Measurements from ENCODE around the gene SH2D2A. TPM values are rescaled to one million over a fixed set of nuclear protein-coding genes. Genes with fewer than 3 reads are reported as not detected.

The SH2D2A gene
- total and polyA plus RNA-seq, 2 donors (not counting 3 experiments of a cell fraction or from before 2014, with no cell fraction given) = 0.92 to 1.1 TPM

DNA sequence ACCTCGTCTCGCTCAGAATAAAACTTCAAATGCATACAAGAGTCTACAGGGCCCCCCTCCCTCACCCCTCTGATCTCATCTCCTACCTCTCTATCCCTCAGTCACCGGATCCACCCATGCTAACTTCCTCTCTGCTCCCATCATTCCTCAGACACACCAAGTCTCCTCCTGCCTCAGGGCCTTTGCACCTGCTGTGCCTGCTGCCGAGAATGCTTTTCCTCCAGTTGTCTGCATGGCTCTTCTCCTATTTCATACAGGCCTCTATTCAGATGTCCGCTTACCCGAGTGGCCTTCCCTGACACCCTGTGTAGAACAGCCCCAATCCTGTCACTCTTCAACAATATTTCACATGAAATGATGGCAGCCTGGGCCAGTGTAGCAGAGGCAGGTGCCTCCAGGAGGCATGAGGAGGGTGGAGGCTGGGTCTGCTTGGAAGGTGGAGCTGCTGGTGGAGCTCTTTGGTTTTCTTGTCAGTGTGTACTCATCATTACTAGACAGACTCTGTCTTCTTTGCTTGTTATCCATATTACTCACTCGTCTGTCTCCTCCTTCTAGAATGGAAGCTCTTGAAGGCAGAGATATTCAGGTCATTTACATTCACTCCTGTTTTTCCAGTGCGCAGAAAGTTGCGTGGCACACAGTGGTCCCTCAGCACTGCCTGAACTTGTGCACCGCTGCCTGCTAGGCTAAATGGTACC lies 4.2 kb downstream of the SH2D2A start:
- H3K4me3 ChIP-seq (replicated peaks in 1 of 3; ENCODE audit: insufficient read depth in 1 of 3, low read depth in 1 of 3, low read length in 3 of 3) = no peak overlapping the region
- no peaks in the 10 kb centered on the region for H3K36me3 ChIP-seq (ENCODE audit: control insufficient read depth in 2 of 2, extremely low read depth in 1 of 2, insufficient read depth in 2 of 2, low read length in 2 of 2)
- dilution Hi-C loops (cut with MboI; ENCODE audit: extremely low pct_ligation_motif_present, low sequenced_read_pairs) = no loop called here
- no TSS peak for BruUV-seq (replicated peaks)
- no peak overlapping the region for H3K9ac ChIP-seq (replicated peaks; ENCODE audit: extremely low read depth, insufficient read depth, low read length)
- no peak overlapping the region for H3K27ac ChIP-seq (ENCODE audit: insufficient read depth, low read depth, low read length)
- no peaks in the 10 kb centered on the region for H3K9me1 ChIP-seq (replicated peaks; ENCODE audit: control insufficient read depth, extremely low read depth, insufficient read depth, low read length)
- POLR2A ChIA-PET = no interaction called here
- CTCF ChIA-PET = interaction anchor here (0.7 to 1.8 kb wide), 2 partner anchors 47 to 122 kb away, joined by 3 to 6 read pairs; partner anchors contain the start of gene NTRK1
- H3K27me3 ChIP-seq (ENCODE audit: control insufficient read depth in 2 of 2, insufficient read depth in 2 of 2, low read length in 2 of 2) = no peaks in the 10 kb centered on the region
- H3K9me3 ChIP-seq (replicated peaks; ENCODE audit: control insufficient read depth, insufficient read depth, low read length) = no peaks in the 10 kb centered on the region
- no peak overlapping the region for H2AFZ ChIP-seq (ENCODE audit: low read depth, low read length)
- no peak for DNase-seq (ENCODE audit: low read depth, low spot score)
- TF ChIP-seq EZH2 (IDR thresholded peaks at IDR 0.05; ENCODE audit: borderline replicate concordance, low read depth, low read length, severe bottlenecking) (no peak), FOS (IDR thresholded peaks at IDR 0.05; ENCODE audit: borderline replicate concordance, insufficient read depth, low read length) (no peak), GATA2 (IDR thresholded peaks at IDR 0.05; ENCODE audit: insufficient read depth, insufficient read length, low read depth, low read length) (no peak), MYC (IDR thresholded peaks at IDR 0.05; ENCODE audit: low read depth, low read length) (no peak)
- no peaks in the 10 kb centered on the region for H3K79me2 ChIP-seq (ENCODE audit: control insufficient read depth, insufficient read depth, low read length)
- intact Hi-C loops (cut with micrococcal nuclease) = no loop called here
- H3K4me2 ChIP-seq (ENCODE audit: insufficient read depth, low read length) = no peak overlapping the region
- no peaks in the 10 kb centered on the region for H4K20me1 ChIP-seq (replicated peaks; ENCODE audit: control insufficient read depth, extremely low read depth, insufficient read depth, low read length)
- peaks cover 33% of the 10 kb centered on the region for H3K4me1 ChIP-seq (ENCODE audit: control insufficient read depth, extremely low read depth, insufficient read depth, low read length)
- FAIRE-seq = no peak

DNA sequence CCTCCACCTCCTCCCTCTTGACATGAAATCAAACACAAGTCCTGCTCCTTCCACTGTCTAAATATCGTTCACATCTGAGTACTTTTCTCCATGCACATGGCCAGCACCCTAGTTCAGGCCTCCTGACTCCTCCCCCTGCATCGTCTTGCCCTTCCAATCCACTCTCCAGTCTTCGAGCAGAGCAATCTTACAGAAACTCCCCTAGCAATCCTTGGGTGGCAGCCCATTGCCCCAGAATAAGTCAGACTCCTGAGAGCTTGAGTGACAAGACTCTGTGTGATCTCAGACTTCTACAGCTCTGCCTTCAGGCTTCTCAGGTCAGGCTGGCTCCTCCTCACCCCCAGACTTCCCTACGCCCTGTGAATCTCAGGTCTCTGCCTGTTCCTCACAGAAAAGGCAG lies 5.5 kb downstream of the SH2D2A start:
- ChIA-PET CTCF (interaction anchor here (1.8 kb wide), 1 partner anchor 49 kb away, joined by 6 read pairs; the partner anchor contains the start of gene NTRK1), POLR2A (no interaction called here)
- H3K9ac ChIP-seq (replicated peaks; ENCODE audit: extremely low read depth, insufficient read depth, low read length) = no peak overlapping the region
- peaks cover 31% of the 10 kb centered on the region for H3K4me1 ChIP-seq (ENCODE audit: control insufficient read depth, extremely low read depth, insufficient read depth, low read length)
- H3K4me3 ChIP-seq (replicated peaks in 1 of 3; ENCODE audit: insufficient read depth in 1 of 3, low read depth in 1 of 3, low read length in 3 of 3) = no peak overlapping the region
- BruUV-seq (replicated peaks) = no TSS peak
- H3K4me2 ChIP-seq (ENCODE audit: insufficient read depth, low read length) = no peak overlapping the region
- H4K20me1 ChIP-seq (replicated peaks; ENCODE audit: control insufficient read depth, extremely low read depth, insufficient read depth, low read length) = no peaks in the 10 kb centered on the region
- no peak overlapping the region for H3K27ac ChIP-seq (ENCODE audit: insufficient read depth, low read depth, low read length)
- TF ChIP-seq GATA2 (IDR thresholded peaks at IDR 0.05; ENCODE audit: insufficient read depth, insufficient read length, low read depth, low read length) (no peak), MYC (IDR thresholded peaks at IDR 0.05; ENCODE audit: low read depth, low read length) (no peak), POLR2AphosphoS5 (IDR thresholded peaks at IDR 0.05; ENCODE audit: insufficient read depth, low read depth, low read length) (no peak), EZH2 (IDR thresholded peaks at IDR 0.05; ENCODE audit: borderline replicate concordance, low read depth, low read length, severe bottlenecking) (no peak), FOS (IDR thresholded peaks at IDR 0.05; ENCODE audit: borderline replicate concordance, insufficient read depth, low read length) (no peak), POLR2A (IDR thresholded peaks at IDR 0.05; ENCODE audit: low read depth, low read length) (no peak), JUN (IDR thresholded peaks at IDR 0.05; ENCODE audit: borderline replicate concordance, insufficient read depth, insufficient read length, low read depth) (no peak)
- TF ChIP-seq, protein P1, sequence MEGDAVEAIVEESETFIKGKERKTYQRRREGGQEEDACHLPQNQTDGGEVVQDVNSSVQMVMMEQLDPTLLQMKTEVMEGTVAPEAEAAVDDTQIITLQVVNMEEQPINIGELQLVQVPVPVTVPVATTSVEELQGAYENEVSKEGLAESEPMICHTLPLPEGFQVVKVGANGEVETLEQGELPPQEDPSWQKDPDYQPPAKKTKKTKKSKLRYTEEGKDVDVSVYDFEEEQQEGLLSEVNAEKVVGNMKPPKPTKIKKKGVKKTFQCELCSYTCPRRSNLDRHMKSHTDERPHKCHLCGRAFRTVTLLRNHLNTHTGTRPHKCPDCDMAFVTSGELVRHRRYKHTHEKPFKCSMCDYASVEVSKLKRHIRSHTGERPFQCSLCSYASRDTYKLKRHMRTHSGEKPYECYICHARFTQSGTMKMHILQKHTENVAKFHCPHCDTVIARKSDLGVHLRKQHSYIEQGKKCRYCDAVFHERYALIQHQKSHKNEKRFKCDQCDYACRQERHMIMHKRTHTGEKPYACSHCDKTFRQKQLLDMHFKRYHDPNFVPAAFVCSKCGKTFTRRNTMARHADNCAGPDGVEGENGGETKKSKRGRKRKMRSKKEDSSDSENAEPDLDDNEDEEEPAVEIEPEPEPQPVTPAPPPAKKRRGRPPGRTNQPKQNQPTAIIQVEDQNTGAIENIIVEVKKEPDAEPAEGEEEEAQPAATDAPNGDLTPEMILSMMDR (IDR thresholded peaks at IDR 0.05; ENCODE audit: extremely low read depth in 1 of 2, insufficient read depth in 1 of 2, low read depth in 1 of 2, low read length in 2 of 2) = no peak
- TF ChIP-seq, protein P2, sequence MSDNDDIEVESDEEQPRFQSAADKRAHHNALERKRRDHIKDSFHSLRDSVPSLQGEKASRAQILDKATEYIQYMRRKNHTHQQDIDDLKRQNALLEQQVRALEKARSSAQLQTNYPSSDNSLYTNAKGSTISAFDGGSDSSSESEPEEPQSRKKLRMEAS (IDR thresholded peaks at IDR 0.05; ENCODE audit: insufficient read depth, insufficient read length) = no peak
- no peak for DNase-seq (ENCODE audit: low read depth, low spot score)
- H3K79me2 ChIP-seq (ENCODE audit: control insufficient read depth, insufficient read depth, low read length) = no peaks in the 10 kb centered on the region
- intact Hi-C loops (cut with micrococcal nuclease) (no loop called here), dilution Hi-C loops (cut with MboI; ENCODE audit: extremely low pct_ligation_motif_present, low sequenced_read_pairs) (no loop called here)
- H3K9me3 ChIP-seq (replicated peaks; ENCODE audit: control insufficient read depth, insufficient read depth, low read length) = no peaks in the 10 kb centered on the region
- no peak for FAIRE-seq
- no peak overlapping the region for H2AFZ ChIP-seq (ENCODE audit: low read depth, low read length)
- no peaks in the 10 kb centered on the region for H3K36me3 ChIP-seq (ENCODE audit: control insufficient read depth in 2 of 2, extremely low read depth in 1 of 2, insufficient read depth in 2 of 2, low read length in 2 of 2)
- H3K27me3 ChIP-seq (ENCODE audit: control insufficient read depth in 2 of 2, insufficient read depth in 2 of 2, low read length in 2 of 2) = no peaks in the 10 kb centered on the region
- H3K9me1 ChIP-seq (replicated peaks; ENCODE audit: control insufficient read depth, extremely low read depth, insufficient read depth, low read length) = no peaks in the 10 kb centered on the region

Data from endothelial cell of umbilical vein (primary cell).